Activated CD4-positive, alpha-beta T cell treated with anti-CD3 and anti-CD28 coated beads, Interleukin-2, Interleukin-6, amounts not matched to agents 100 ng/mL and 50 ng/mL, durations not matched to agents 16 hours and 8 hours (primary cell): ENCODE measurements around the gene LSS.
"Not testable (repeated sequence)": the region's sequence is repeated elsewhere in the genome, so short reads cannot be mapped to it uniquely, and the experiment has no call there.

Source experiments
- DNase-seq: peaks from one replicate; pipeline ENCODE4 v3.0.0-alpha.2; 2020

LSS gene

DNA sequence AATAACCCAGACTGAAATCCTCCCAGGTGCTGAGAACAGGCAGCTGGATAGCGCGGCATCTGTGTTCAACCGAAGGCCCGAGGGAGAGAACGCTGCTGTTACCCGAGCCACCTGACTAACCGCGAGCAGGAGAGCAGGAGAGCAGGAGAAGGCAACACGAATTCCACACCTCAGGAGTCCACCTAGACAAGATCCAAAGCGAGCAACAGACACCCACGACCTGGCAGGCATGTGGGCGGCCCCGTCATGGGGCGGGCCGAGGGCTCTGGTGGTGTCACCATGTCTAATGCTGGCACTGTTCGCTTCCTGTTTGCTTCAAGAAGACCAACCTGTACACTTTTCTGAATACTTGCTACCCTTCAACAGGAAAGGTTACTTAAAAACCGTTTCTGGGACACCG, 23.4 kb downstream of the LSS start:
- no peak for DNase-seq

GRCh38 chr21:46203203-46203600, 25.4 kb downstream of the LSS start:
- no peak for DNase-seq

DNA sequence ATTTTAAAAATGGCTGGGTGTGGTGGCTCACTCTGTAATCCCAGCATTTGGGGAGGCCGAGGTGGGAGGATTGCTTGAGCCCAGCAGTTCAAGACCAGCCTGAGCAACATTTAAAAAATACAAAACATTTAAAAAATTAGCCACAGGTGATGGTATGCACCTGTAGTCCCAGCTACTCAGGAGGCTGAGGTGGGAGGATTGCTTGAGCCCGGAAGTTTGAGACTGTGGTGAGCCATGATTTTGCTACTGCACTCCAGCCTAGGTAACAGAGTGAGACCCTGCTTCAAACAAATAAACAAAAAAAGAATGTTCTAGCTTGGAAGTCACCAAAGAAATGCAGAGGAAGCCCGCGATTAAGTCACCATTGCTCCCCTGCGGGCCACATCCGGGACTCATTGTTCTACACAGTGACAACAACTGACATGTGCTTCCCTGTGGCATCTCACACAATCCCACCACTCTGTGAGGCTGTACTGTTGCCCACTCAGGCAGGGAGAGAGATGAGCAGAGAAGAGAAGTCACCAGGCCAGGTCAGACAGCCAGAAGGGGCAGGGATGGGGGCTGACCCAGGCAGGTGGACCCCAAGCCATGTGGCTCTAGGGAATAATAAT, 25.9 kb downstream of the LSS start:
- DNase-seq = no peak

DNA sequence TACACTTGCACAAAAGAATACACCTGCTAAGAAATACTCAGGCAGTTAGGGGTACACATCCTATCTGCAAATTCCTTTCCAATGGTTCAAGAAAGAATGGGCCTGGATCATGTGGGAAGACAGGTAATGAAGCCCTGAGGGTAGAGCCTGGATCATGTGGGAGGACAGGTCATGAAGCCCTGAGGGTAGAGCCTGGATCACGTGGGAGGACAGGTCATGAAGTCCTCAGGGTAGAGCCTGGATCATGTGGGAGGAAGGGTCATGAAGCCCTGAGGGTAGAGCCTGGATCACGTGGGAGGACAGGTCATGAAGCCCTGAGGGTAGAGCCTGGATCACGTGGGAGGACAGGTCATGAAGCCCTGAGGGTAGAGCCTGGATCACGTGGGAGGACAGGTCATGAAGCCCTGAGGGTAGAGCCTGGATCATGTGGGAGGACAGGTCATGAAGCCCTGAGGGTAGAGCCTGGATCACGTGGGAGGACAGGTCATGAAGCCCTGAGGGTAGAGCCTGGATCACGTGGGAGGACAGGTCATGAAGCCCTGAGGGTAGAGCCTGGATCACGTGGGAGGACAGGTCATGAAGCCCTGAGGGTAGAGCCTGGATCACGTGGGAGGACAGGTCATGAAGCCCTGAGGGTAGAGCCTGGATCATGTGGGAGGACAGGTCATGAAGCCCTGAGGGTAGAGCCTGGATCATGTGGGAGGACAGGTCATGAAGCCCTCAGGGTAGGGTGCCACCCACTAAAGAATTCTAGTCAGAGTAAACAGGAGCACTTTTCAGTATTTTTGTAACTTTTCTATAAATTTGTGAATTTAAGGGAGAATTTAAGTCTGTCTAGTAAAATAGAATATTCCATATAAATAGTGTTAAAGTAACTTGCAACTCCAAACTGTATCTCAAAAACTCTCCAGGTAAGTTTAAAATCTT, 27.4 kb downstream of the LSS start:
- DNase-seq = not testable (repeated sequence)

GRCh38 chr21:46199436-46200373, 28.9 kb downstream of the LSS start:
- DNase-seq = no peak

- no peak for DNase-seq
These were observed 31.8 kb downstream of the LSS start for GRCh38 chr21:46196733-46197132.

DNA sequence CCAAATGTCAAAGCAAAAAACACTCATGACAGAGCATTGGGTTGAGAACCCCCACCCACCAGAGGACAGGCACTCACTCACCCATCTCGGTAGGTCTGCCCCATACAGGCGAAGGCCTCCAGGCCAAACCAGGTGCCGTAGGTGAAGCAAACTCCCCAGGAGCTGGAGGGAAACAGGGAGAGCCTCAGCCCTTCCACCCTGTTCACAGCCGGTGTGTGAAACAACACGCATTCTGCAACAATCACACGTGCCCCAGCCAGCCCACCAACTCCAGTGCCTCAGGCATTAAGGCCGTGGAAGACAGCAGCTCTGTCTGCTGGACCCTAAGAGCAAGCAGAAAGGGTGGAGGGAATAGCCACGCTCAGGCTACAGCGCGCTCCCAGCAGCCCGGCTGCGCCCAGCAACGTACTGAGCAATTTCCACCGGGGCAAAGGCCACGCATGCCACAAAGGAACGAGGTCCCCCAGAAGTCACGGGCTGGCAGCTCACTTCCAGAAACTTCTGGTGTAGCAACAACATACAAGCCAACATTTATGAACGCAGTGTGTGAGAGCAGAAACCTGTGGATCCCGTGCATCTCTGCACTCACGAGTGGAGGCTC, 32.9 kb downstream of the LSS start:
- DNase-seq = no peak

GRCh38 chr21:46194374-46195334, 33.9 kb downstream of the LSS start:
- no peak for DNase-seq

- DNase-seq = no peak
These were observed 34.7 kb downstream of the LSS start for GRCh38 chr21:46193829-46194373.

DNA sequence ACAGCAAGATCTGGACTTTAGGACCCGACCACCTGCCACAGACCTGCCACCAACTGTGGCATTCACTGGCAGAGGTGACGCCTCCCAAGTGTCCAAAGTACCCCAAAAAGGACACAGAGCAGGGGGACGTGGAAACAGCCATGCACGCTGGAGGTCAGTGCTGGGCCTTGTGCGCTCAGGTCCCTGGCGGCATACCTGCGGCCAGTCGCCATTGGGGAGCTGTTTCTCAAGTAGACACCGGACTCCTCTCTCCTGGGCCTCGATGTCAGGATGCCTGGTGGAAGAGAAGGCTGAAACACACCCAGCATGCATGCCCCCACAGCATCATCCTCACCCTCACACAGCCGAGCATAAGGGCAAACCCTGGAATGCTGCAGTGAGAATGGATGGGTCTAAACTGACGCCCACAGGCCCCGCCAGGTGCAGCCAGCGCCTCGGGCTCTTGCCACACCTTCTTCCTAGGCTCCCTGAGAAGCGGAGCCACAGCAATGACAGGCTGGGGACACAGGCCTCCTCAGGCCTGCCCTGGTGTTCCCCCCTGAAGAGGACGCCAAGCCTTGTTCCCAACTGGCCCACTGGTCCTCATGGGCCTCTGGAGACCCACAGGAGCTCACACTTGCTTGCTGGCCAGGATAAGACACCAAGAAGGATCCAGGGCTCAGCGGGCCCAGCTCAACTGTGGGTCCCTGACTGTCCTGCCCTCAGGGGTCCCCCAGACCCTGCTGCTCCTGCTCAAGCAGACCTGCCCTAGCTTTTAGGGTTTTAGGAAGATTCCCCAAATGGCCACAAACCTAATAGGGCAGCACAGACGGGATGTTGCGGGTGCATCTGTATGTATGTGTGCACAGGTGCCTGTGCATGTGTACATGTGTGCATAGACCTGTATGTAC, 36.6 kb downstream of the LSS start:
- no peak for DNase-seq

DNA sequence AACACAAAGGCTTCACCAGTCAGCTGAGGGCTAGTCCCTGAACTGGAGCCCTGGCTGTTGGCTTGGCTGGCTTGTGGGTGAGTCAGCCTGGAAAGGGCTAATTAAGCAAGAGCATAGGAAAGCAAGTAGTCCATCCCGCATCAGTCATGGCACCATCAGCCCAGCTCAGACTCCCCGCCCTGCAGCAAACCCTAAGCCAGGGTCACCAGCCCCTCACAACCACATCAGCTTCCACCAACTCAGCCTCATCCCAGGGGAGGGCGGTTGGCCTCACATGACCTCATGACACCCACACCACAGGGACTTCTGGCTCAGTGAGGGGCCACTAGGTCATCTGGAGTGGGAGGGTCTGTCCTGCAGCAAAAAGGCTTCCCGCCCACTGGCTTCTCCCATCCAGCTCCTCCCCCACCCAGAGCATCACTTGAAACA, 37.3 kb downstream of the LSS start:
- DNase-seq = no peak

GRCh38 chr21:46190491-46191131, 38.0 kb downstream of the LSS start:
- DNase-seq = no peak

GRCh38 chr21:46189959-46190490, 38.5 kb downstream of the LSS start:
- DNase-seq = no peak

- no peak for DNase-seq
These were observed 39.2 kb downstream of the LSS start for GRCh38 chr21:46189213-46189958.

- DNase-seq = no peak
These were observed 40.1 kb downstream of the LSS start for GRCh38 chr21:46188226-46189212.

DNA sequence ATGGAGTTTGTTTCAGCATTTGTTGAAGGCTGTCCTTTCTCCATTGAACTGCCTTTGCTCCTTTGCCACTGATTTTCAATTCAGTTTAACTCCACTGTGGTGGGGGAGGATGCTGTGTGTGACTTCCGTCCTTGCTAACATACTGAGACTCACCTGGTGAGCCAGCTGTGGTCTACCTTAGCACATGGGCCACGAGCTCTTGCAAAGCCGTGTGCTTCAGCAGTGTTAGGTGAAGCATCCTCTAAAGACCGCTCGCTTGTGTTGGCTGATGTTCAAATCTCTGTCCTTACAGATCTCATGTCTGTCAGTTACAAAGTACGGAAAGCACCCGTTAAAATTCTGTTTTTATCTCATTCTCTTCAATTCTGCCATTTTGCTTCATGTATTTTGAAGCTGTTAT, 40.8 kb downstream of the LSS start:
- DNase-seq = no peak

GRCh38 chr21:46187261-46187660, 41.3 kb downstream of the LSS start:
- DNase-seq = no peak
